Parathyroid adenoma (tissue), 2 donors: ENCODE results near the gene OR4C3.
"Not testable (repeated sequence)": the region's sequence is repeated elsewhere in the genome, so short reads cannot be mapped to it uniquely, and the experiment has no call there.

Experiments
- H2AFZ ChIP-seq: fragments of 300-600 bp; sonication (generic); one replicate; pipeline ENCODE4 v1.7.0; 2017; ENCODE audit warnings: antibody characterized with exemption, mild to moderate bottlenecking
- H3K27ac ChIP-seq: fragments of 300-600 bp; sonication (generic); one replicate; pipeline ENCODE4 v1.7.0; 2017
- H3K27me3 ChIP-seq: fragments of 300-600 bp; sonication (generic); one replicate; pipeline ENCODE4 v1.7.0; 2017; ENCODE audit warnings: low read length; ENCODE audit not compliant: control insufficient read depth, insufficient read depth
- H3K36me3 ChIP-seq: fragments of 300-600 bp; sonication (generic); one replicate; pipeline ENCODE4 v1.7.0; 2017; ENCODE audit warnings: low read length; ENCODE audit not compliant: control insufficient read depth, insufficient read depth
- H3K4me1 ChIP-seq: fragments of 300-600 bp; sonication (generic); one replicate; pipeline ENCODE4 v1.7.0; 2017; ENCODE audit warnings: control low read depth
- H3K4me2 ChIP-seq: fragments of 300-600 bp; sonication (generic); one replicate; pipeline ENCODE4 v1.7.0; 2017; ENCODE audit warnings: low read length
- H3K4me3 ChIP-seq: fragments of 300-600 bp; sonication (generic); one replicate; pipeline ENCODE4 v1.7.0; 2017; ENCODE audit warnings: low read depth, low read length
- H3K79me2 ChIP-seq: fragments of 300-600 bp; sonication (generic); one replicate; pipeline ENCODE4 v1.7.0; 2017; ENCODE audit warnings: control low read depth
- H3K9ac ChIP-seq: fragments of 300-600 bp; sonication (generic); one replicate; pipeline ENCODE4 v1.7.0; 2017; ENCODE audit warnings: mild to moderate bottlenecking
- H3K9me3 ChIP-seq: fragments of 300-600 bp; sonication (generic); one replicate; pipeline ENCODE4 v1.7.0; 2017; ENCODE audit warnings: low read length; ENCODE audit not compliant: control insufficient read depth
- TF ChIP-seq, protein P1 (sequence below): fragments of 300-600 bp; sonication (generic); IDR thresholded peaks from one replicate; pipeline ENCODE4 v1.7.0; 2017; ENCODE audit warnings: antibody characterized with exemption, mild to moderate bottlenecking
- donor health status: primary hyperparathyroidism.

Gene OR4C3

DNA sequence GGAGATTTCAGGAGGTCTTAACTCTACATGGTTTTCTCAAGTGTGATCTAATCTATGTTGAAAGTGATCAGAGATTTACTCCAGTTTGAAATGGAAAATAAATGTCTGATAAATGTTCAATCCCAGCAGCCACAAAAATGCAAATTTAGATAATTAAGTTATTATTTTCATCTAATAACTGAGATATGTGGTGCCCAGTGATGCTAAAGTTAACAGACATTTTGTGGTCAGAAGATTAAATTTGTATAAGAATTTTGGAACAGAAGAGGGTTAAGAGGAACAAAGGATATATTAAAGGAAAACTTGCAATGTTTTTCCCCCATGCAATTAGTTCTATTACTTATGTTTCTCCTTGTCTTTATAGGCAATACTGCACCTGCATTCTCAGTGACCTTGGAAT, at the start of gene OR4C3:
Gene OR4C3, plus strand, starts transcription at position 301 of the 400 bp plus-strand sequence. CDS start 102 bp downstream, outside the sequence.
- H3K4me2 ChIP-seq, H2AFZ ChIP-seq, H3K9ac ChIP-seq, H3K79me2 ChIP-seq, H3K36me3 ChIP-seq, H3K27ac ChIP-seq, H3K27me3 ChIP-seq, H3K9me3 ChIP-seq, H3K4me3 ChIP-seq, H3K4me1 ChIP-seq: not testable (repeated sequence)

DNA sequence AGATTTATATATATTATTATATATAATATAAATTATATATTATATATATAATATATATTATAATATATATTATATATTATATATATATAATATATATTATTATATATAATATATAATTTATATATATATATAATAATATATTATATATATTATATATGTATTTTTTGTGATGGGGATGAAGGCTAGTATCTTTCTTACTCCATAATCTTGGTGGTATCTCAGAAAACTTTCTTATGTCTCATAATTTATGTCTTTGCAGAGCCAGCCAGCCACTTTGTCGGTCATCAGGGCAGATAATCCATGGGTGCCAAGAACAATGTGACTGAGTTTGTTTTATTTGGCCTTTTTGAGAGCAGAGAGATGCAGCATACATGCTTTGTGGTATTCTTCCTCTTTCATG, 18.8 kb upstream of the OR4C3 start, which contains the start of gene OR4S1:
Gene OR4S1, plus strand, starts transcription at position 301 of the 400 bp plus-strand sequence. Its CDS starts 0 bp downstream, at position 301.
- no peak within 1 kb of the TSS for H3K9ac ChIP-seq
- TF ChIP-seq, protein P1, sequence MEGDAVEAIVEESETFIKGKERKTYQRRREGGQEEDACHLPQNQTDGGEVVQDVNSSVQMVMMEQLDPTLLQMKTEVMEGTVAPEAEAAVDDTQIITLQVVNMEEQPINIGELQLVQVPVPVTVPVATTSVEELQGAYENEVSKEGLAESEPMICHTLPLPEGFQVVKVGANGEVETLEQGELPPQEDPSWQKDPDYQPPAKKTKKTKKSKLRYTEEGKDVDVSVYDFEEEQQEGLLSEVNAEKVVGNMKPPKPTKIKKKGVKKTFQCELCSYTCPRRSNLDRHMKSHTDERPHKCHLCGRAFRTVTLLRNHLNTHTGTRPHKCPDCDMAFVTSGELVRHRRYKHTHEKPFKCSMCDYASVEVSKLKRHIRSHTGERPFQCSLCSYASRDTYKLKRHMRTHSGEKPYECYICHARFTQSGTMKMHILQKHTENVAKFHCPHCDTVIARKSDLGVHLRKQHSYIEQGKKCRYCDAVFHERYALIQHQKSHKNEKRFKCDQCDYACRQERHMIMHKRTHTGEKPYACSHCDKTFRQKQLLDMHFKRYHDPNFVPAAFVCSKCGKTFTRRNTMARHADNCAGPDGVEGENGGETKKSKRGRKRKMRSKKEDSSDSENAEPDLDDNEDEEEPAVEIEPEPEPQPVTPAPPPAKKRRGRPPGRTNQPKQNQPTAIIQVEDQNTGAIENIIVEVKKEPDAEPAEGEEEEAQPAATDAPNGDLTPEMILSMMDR: no peak
- H2AFZ ChIP-seq: no peak within 1 kb of the TSS
- no peaks in the 10 kb centered on the region for H3K4me1 ChIP-seq
- no peak within 1 kb of the TSS for H3K4me2 ChIP-seq
- H3K36me3 ChIP-seq: no peaks in the 10 kb centered on the region
- H3K79me2 ChIP-seq: no peaks in the 10 kb centered on the region
- no peaks in the 10 kb centered on the region for H3K27me3 ChIP-seq
- no peak within 1 kb of the TSS for H3K4me3 ChIP-seq
- no peak within 1 kb of the TSS for H3K27ac ChIP-seq
- H3K9me3 ChIP-seq: no peaks in the 10 kb centered on the region

DNA sequence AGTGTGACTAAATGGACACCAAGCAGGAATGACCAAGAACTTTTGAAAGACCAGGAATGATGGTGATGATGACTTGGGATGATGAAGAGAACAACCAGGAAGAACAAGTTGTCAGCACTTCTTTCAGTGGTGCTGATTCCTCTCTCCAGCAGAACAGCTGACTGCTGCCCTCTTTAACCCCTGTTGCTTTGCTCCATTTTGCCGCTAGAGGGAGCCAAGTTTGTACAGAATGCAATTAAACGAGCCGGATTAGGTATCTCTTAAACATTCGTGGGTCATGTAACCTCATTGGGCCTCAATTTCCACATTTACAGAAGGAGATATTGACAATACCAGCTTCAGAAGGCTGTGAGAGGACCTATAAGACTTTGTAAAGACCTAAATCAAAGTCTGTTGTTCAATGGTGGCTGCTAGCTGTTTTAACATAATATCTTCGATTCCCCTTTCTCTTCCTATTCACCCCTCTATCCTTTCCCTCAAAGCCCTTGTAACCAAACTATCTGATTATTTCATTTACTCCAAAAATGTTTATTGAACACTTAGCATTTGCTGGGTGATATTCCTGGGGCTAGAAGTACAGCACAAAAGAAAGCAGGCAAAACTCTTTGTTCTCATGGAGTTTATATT, 16.8 kb upstream of the OR4C3 start:
- TF ChIP-seq, protein P1: peak; percentile 51
- Histone ChIP-seq H3K79me2 (no peaks in the 10 kb centered on the region), H2AFZ (no peak overlapping the region)

DNA sequence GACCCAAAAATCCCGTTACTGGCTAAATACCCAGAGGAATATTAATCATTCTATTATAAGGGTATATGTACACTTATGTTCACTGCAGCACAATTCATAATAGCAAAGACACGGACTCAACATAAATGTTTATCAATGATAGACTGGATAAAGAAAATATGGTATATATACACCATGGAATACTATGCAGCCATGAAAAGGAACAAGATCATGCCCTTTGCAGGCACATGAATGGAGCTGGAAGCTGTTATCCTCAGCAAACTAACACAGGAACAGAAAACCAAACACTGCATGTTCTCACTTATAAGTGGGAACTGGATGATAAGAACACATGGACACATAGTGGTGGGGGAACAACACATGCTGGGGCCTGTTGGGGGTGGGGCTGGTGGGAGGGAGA, 11.1 kb upstream of the OR4C3 start:
- H3K27ac ChIP-seq, H3K36me3 ChIP-seq, H3K79me2 ChIP-seq, H3K4me3 ChIP-seq, H2AFZ ChIP-seq, H3K9ac ChIP-seq, H3K9me3 ChIP-seq, H3K4me2 ChIP-seq, H3K4me1 ChIP-seq, H3K27me3 ChIP-seq: not testable (repeated sequence)

More for the DNA sequence above, 16.8 kb upstream of the OR4C3 start:
- Histone ChIP-seq H3K36me3 (no peaks in the 10 kb centered on the region), H3K27me3 (no peaks in the 10 kb centered on the region), H3K9ac (no peak overlapping the region), H3K27ac (no peak overlapping the region), H3K4me2 (no peak overlapping the region), H3K9me3 (no peaks in the 10 kb centered on the region), H3K4me3 (no peak overlapping the region), H3K4me1 (no peaks in the 10 kb centered on the region)

DNA sequence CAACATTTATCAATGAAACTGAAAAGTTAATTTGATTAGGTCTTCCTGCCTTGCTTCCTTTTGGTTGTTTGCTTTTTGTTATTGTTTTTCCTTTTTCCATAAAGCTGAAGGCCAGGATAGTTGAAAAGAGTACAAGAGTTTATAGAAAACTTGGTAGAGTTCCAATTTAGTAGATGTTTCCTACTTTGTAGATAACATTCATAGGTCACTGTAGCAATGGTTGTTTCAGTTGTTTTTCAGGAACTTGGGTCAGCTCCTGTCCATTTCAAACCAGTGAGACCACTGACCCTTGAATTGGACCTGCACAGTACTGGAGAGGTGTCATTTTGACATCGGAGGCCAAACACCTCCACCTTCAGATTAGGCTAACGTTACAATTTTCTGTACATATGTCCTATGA, 4.9 kb upstream of the OR4C3 start:
- not testable (repeated sequence) for H3K9me3 ChIP-seq, H3K9ac ChIP-seq, H3K4me1 ChIP-seq, H3K4me3 ChIP-seq, H3K36me3 ChIP-seq, H2AFZ ChIP-seq, H3K79me2 ChIP-seq, H3K27ac ChIP-seq, H3K4me2 ChIP-seq, H3K27me3 ChIP-seq

DNA sequence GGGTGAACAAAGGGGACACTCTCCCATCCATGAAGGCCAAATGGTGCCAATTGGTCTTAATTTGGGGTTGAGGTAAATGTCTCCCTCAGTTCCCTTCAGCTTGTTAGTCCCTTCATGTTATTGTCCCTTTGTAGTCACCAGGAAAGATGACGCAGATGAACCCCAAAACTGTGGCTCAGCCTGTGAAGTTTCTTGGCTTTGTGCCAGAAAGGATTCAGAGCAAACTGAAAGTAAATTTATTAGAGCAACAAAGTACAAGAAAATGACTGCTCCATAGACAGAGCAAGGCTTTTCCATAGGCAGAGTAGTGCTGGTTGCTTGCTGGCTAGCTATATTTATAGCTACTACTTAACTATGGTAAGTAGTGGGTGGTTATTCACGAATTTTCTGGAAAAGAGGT, 16.7 kb downstream of the OR4C3 start:
- Histone ChIP-seq H3K27ac (no peak overlapping the region), H3K4me2 (no peak overlapping the region), H3K4me1 (no peaks in the 10 kb centered on the region), H3K9me3 (no peaks in the 10 kb centered on the region), H3K27me3 (no peaks in the 10 kb centered on the region), H3K36me3 (no peaks in the 10 kb centered on the region), H3K79me2 (no peaks in the 10 kb centered on the region), H3K9ac (no peak overlapping the region), H3K4me3 (no peak overlapping the region), H2AFZ (no peak overlapping the region)
- TF ChIP-seq, protein P1: no peak

DNA sequence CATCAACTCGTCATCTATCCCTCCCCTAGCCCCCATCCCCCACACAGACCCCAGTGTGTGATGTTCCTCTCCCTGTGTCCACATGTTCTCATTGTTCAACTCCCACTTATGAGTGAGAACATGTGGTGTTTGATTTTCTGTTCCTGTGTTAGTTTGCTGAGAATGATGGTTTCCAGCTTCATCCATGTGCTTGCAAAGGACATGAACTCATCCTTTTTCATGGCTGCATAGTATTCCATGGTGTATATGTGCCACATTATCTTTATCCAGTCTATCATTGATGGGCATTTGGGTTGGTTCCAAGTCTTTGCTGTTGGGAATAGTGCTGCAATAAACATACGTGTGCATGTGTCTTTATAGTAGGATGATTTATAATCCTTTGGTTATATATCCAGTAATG, 17.8 kb downstream of the OR4C3 start:
- H3K27ac ChIP-seq, H3K4me3 ChIP-seq, H3K27me3 ChIP-seq, H2AFZ ChIP-seq, H3K4me2 ChIP-seq, H3K79me2 ChIP-seq, H3K9me3 ChIP-seq, H3K9ac ChIP-seq, H3K36me3 ChIP-seq, H3K4me1 ChIP-seq: not testable (repeated sequence)

DNA sequence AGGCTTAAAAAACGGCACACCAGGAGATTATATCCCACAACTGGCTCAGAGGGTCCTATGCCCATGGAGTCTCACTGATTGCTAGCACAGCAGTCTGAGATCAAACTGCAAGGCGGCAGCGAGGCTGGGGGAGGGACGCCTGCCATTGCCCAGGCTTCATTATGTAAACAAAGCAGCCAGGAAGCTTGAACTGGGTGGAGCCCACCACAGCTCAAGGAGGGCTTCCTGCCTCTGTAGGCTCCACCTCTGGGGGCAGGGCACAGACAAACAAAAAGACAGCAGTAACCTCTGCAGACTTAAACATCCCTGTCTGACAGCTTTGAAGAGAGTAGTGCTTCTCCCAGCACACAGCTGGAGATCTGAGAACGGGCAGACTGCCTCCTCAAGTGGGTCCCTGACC, 21.6 kb downstream of the OR4C3 start:
- H3K9ac ChIP-seq, H3K79me2 ChIP-seq, H3K9me3 ChIP-seq, H3K27me3 ChIP-seq, H3K27ac ChIP-seq, H3K4me2 ChIP-seq, H3K4me1 ChIP-seq, H3K36me3 ChIP-seq, H3K4me3 ChIP-seq, H2AFZ ChIP-seq: not testable (repeated sequence)
